GM18526 (cell line): ENCODE measurements around the gene GRK5.

Experiments
- POLR2A ChIP-seq: IDR thresholded peaks from 3 replicates; pipeline ENCODE4 v1.6.1; 2011; ENCODE audit not compliant: insufficient read length; ENCODE audit errors: extremely low read depth

The GRK5 gene

GRCh38 chr10:119451300-119451896 lies 244.0 kb downstream of the GRK5 start:
- TF ChIP-seq POLR2A: no peak

GRCh38 chr10:119452396-119452795 lies 245.0 kb downstream of the GRK5 start:
- no peak for TF ChIP-seq POLR2A

GRCh38 chr10:119453313-119453712 lies 245.9 kb downstream of the GRK5 start:
- TF ChIP-seq POLR2A: no peak

GRCh38 chr10:119454316-119454715 lies 246.9 kb downstream of the GRK5 start:
- TF ChIP-seq POLR2A: no peak

- no peak for TF ChIP-seq POLR2A
These were observed 247.6 kb downstream of the GRK5 start for GRCh38 chr10:119454990-119455389.

GRCh38 chr10:119455609-119456434 lies 248.5 kb downstream of the GRK5 start:
- TF ChIP-seq POLR2A: no peak

GRCh38 chr10:119456435-119456810 lies 249.1 kb downstream of the GRK5 start:
- no peak for TF ChIP-seq POLR2A

- no peak for TF ChIP-seq POLR2A
These were observed 250.8 kb downstream of the GRK5 start for GRCh38 chr10:119457966-119458766.

GRCh38 chr10:119459681-119460340 lies 252.4 kb downstream of the GRK5 start:
- TF ChIP-seq POLR2A: no peak

- no peak for TF ChIP-seq POLR2A
These were observed 253.2 kb downstream of the GRK5 start for GRCh38 chr10:119460369-119461195.

GRCh38 chr10:119461380-119461779 lies 254.0 kb downstream of the GRK5 start:
- TF ChIP-seq POLR2A: no peak

- no peak for TF ChIP-seq POLR2A
These were observed 254.6 kb downstream of the GRK5 start for GRCh38 chr10:119461923-119462322.

GRCh38 chr10:119462773-119463172 lies 255.4 kb downstream of the GRK5 start:
- TF ChIP-seq POLR2A: no peak

- no peak for TF ChIP-seq POLR2A
These were observed 257.7 kb downstream of the GRK5 start for GRCh38 chr10:119465085-119465484.
